WERI-Rb-1 (cell line): ENCODE results near the gene NDE1.
A peak's percentile ranks its signal among the peaks of the same experiment; 100 is the strongest.

Experiments
- DNase-seq: peaks from one replicate; pipeline ENCODE4 v3.0.0-alpha.2; 2020
- H3K27ac ChIP-seq: fragments of 250-450 bp; sonication (Bioruptor Pico); 2 replicates; pipeline ENCODE4 v1.5.1; 2020; ENCODE audit warnings: mild to moderate bottlenecking, moderate library complexity
- H3K27me3 ChIP-seq: fragments of 250-450 bp; sonication (Bioruptor Pico); 2 replicates; pipeline ENCODE4 v1.5.1; 2021; ENCODE audit warnings: mild to moderate bottlenecking, low read depth, moderate library complexity; ENCODE audit not compliant: insufficient read depth, severe bottlenecking
- H3K36me3 ChIP-seq: fragments of 250-450 bp; sonication (Bioruptor Pico); 2 replicates; pipeline ENCODE4 v1.5.1; 2020; ENCODE audit warnings: mild to moderate bottlenecking, moderate library complexity
- H3K4me3 ChIP-seq: 2 replicates; pipeline ENCODE4 v1.5.1; 2011; ENCODE audit warnings: low read depth, mild to moderate bottlenecking, control low read depth, low read length
- H3K9me3 ChIP-seq: fragments of 250-450 bp; sonication (Bioruptor Pico); 2 replicates; pipeline ENCODE4 v1.5.1; 2021; ENCODE audit warnings: mild to moderate bottlenecking, moderate library complexity; ENCODE audit not compliant: severe bottlenecking
- CTCF ChIP-seq: IDR thresholded peaks from 2 replicates; pipeline ENCODE4 v1.5.1; 2011; ENCODE audit warnings: low read depth, mild to moderate bottlenecking, control low read depth, inconsistent platforms, low read length

The NDE1 gene

DNA sequence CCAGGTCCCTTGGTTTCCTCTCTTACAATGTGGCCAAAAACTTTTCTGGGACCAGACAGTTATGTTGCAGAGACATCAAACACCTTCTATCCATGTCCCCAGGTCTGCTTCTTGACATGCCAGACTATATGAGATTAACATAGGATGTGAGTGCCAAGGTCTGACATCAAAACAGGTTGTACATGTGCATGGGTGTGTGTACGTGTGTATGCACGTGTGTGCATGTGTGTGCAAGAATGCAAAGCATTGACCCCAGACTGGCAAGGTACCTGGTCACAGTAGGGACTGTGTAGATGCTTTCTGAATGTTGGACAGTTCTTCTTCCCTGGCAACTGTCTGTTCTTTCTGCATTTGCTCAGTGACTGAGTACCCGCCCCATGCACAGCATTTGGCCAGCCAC lies 85.6 kb downstream of the NDE1 start:
- no peak for DNase-seq
- no peak for TF ChIP-seq CTCF
- Histone ChIP-seq H3K27ac (no peak overlapping the region), H3K4me3 (no peak overlapping the region), H3K9me3 (no peaks in the 10 kb centered on the region), H3K36me3 (no peaks in the 10 kb centered on the region; the same call in 1 of the 2 replicates), H3K27me3 (no peaks in the 10 kb centered on the region)

DNA sequence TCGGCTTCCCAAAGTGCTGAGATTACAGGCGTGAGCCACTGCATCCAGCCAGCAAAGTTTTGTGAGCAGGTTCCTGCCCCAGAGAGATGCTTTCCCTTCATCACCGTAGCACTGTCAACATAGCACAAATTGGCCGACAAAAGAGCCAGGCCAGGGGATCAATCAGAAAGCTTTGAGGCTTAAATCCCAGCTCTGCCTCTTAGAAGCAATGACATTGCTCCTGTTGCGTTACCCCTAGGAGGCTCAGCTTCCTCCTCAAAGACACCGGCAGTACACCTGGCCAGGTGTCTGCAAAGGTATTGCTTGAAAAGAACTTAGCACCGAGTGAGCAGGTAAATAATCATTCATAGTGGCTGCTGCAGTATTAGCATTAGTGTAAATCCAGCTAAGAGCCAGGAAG lies 86.5 kb downstream of the NDE1 start:
- no peaks in the 10 kb centered on the region for H3K27me3 ChIP-seq
- TF ChIP-seq CTCF: no peak
- H3K36me3 ChIP-seq: no peaks in the 10 kb centered on the region; the same call in 1 of the 2 replicates
- no peaks in the 10 kb centered on the region for H3K9me3 ChIP-seq
- no peak for DNase-seq
- H3K4me3 ChIP-seq: no peak overlapping the region
- H3K27ac ChIP-seq: no peak overlapping the region

- H3K27ac ChIP-seq: no peak overlapping the region
- no peaks in the 10 kb centered on the region for H3K9me3 ChIP-seq
- no peak overlapping the region for H3K4me3 ChIP-seq
- DNase-seq: no peak
- no peaks in the 10 kb centered on the region; the same call in 1 of the 2 replicates for H3K36me3 ChIP-seq
- TF ChIP-seq CTCF: no peak
- no peaks in the 10 kb centered on the region for H3K27me3 ChIP-seq
These were observed 87.1 kb downstream of the NDE1 start for GRCh38 chr16:15737140-15737644.

- Histone ChIP-seq H3K36me3 (no peaks in the 10 kb centered on the region; the same call in 1 of the 2 replicates), H3K27ac (no peak overlapping the region), H3K4me3 (no peak overlapping the region), H3K9me3 (no peaks in the 10 kb centered on the region), H3K27me3 (no peaks in the 10 kb centered on the region)
- DNase-seq: no peak
- no peak for TF ChIP-seq CTCF
These were observed 89.4 kb downstream of the NDE1 start for GRCh38 chr16:15739464-15739863.

DNA sequence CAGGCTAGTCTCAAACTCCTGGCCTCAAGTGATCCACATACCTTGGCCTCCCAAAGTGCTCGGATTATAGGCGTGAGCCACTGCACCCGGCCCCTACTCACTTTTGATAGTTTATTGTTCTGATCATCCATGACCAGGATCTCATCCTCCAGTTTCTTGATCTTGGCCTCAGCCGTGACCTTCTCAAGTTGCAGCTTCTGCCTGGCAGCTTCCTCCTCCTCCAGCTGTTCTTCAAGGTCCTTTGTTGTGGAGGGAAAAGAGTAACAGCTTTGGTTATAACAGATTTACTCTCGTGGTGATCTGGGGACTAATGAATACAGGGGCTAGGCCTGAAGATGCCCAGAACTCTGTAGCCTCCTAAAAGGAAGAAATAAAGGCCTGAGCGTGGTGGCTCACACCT lies 89.9 kb downstream of the NDE1 start:
- Histone ChIP-seq H3K36me3 (no peaks in the 10 kb centered on the region; the same call in 1 of the 2 replicates), H3K27ac (no peak overlapping the region), H3K4me3 (no peak overlapping the region), H3K27me3 (no peaks in the 10 kb centered on the region), H3K9me3 (no peaks in the 10 kb centered on the region)
- TF ChIP-seq CTCF: no peak
- DNase-seq: peak; percentile 24

DNA sequence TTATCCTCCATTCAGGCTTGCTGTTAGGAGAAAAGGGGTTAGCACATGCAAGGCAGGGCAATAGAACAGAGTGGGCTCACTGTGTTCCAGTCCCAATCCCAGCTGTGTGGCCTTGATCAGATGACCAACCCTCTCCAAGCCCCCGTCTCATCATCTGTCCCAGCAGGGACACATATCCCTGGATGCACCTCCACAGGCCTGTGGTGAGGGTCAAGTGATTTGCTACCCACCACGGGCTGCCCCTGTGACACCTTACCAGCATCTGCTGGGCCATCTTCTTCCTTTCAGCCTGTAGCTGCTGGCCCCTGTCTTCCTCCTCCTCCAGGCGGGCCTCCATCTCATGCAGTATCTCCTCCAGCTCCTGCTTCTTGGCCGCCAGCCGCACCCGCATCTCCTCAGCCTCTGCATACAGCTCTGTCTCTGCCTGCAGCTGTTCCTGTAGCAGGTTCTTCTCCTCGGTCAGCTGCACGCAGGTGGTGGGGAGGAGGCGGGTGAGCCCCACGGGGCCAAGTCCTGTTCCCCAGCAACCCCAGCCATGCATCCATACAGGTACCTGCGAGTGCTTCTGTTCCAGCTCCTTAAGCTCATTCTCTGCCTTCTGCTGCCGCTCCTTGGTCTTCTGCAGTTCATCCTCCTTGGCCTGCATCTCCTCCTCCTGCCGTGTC lies 91.3 kb downstream of the NDE1 start:
- no peaks in the 10 kb centered on the region for H3K9me3 ChIP-seq
- DNase-seq: no peak
- H3K4me3 ChIP-seq: no peak overlapping the region
- H3K27ac ChIP-seq: no peak overlapping the region
- H3K27me3 ChIP-seq: no peaks in the 10 kb centered on the region
- TF ChIP-seq CTCF: no peak
- H3K36me3 ChIP-seq: no peaks in the 10 kb centered on the region; the same call in 1 of the 2 replicates
